ENCODE data around the gene OSBPL10. TPM values are rescaled to one million over a fixed set of nuclear protein-coding genes. Genes with fewer than 3 reads are reported as not detected.

Gene OSBPL10
- total RNA-seq, 1 donor from 2014 or later, result 20.5 TPM

DNA sequence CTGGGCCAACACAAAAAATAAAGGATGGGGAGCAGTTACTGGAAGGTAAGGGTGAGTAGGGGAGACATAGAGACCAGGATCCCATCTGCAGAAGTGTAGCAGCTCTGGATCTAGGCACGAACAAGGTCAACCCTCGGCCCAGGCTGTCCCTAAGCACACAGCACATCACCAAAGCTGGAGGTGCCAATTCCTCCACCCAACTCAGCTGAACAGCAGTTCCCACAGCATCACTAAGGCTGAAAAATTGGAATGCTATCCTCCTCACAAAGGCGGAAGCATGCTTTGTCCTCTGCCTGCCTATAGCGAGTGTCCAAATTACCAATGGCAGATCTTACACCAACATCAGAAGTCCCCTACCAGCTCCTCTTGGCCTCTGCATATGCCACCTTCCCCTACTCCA lies 33.9 kb downstream of the OSBPL10 start:
- no peak for FAIRE-seq
- TF ChIP-seq, protein P1, sequence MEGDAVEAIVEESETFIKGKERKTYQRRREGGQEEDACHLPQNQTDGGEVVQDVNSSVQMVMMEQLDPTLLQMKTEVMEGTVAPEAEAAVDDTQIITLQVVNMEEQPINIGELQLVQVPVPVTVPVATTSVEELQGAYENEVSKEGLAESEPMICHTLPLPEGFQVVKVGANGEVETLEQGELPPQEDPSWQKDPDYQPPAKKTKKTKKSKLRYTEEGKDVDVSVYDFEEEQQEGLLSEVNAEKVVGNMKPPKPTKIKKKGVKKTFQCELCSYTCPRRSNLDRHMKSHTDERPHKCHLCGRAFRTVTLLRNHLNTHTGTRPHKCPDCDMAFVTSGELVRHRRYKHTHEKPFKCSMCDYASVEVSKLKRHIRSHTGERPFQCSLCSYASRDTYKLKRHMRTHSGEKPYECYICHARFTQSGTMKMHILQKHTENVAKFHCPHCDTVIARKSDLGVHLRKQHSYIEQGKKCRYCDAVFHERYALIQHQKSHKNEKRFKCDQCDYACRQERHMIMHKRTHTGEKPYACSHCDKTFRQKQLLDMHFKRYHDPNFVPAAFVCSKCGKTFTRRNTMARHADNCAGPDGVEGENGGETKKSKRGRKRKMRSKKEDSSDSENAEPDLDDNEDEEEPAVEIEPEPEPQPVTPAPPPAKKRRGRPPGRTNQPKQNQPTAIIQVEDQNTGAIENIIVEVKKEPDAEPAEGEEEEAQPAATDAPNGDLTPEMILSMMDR (IDR thresholded peaks at IDR 0.05; ENCODE audit: insufficient read depth, low read length, severe bottlenecking), result no peak
- no peak for DNase-seq (ENCODE audit: low read depth)
- H3K36me3 ChIP-seq (ENCODE audit: control insufficient read depth, insufficient read depth, low read length), result no peaks in the 10 kb centered on the region
- no peak overlapping the region for H3K4me3 ChIP-seq (ENCODE audit: low read depth, low read length)
- H3K27me3 ChIP-seq (ENCODE audit: control insufficient read depth, insufficient read depth, low read length), result no peaks in the 10 kb centered on the region

DNA sequence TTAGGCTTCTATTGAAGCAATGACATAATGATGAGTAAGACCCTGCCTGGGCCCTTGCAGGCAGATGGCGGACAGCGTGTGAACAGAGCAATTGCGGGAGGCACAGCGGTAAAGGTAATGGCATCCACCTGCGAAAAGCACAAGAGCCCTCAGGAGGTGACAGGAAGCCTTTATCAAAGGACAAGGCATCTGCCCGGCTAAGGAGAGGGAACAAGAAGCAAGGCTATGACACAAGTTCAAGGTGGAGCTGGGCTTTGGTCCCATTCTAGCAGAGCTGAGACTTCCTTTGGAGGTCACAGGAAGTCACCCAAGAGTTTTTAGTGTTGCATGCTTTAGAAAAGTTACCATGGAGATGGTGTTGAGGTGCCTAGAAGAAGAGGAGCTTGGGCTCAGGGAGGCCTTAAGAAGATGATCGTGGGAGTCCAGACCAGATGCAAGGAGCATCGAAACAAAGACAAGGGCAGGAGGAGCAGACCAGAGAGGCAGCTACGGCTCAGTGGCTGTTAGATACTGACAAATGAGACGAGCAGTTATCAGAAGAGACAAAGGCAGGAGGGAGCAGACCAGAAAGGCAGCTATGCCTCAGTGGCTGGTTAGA lies 34.5 kb downstream of the OSBPL10 start:
- DNase-seq (ENCODE audit: low read depth) (peak; percentile 33), FAIRE-seq (no peak)
- TF ChIP-seq, protein P1 (IDR thresholded peaks at IDR 0.05; ENCODE audit: insufficient read depth, low read length, severe bottlenecking), result no peak

DNA sequence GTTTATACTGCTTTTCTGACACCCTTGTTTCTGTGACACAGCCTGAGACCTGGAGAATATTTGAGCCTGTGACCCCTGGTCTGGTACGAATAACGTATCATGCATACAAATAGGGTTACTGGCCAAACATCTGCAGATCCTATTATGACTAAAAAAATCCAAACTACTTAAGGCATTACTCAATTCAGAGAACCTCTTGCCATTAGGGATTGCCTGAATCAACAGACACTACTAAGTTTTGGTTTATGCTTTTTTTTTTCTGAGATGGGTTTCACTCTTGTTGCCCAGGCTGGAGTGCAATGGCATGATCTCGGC lies 35.4 kb downstream of the OSBPL10 start:
- Histone ChIP-seq H3K27me3 (ENCODE audit: control insufficient read depth, insufficient read depth, low read length) (no peaks in the 10 kb centered on the region), H3K36me3 (ENCODE audit: control insufficient read depth, insufficient read depth, low read length) (no peaks in the 10 kb centered on the region), H3K4me3 (ENCODE audit: low read depth, low read length) (no peak overlapping the region)
- TF ChIP-seq, protein P1 (IDR thresholded peaks at IDR 0.05; ENCODE audit: insufficient read depth, low read length, severe bottlenecking), result no peak
- DNase-seq (ENCODE audit: low read depth) (no peak), FAIRE-seq (no peak)

More for the DNA sequence above, 34.5 kb downstream of the OSBPL10 start:
- Histone ChIP-seq H3K4me3 (ENCODE audit: low read depth, low read length) (no peak overlapping the region), H3K27me3 (ENCODE audit: control insufficient read depth, insufficient read depth, low read length) (no peaks in the 10 kb centered on the region), H3K36me3 (ENCODE audit: control insufficient read depth, insufficient read depth, low read length) (no peaks in the 10 kb centered on the region)

DNA sequence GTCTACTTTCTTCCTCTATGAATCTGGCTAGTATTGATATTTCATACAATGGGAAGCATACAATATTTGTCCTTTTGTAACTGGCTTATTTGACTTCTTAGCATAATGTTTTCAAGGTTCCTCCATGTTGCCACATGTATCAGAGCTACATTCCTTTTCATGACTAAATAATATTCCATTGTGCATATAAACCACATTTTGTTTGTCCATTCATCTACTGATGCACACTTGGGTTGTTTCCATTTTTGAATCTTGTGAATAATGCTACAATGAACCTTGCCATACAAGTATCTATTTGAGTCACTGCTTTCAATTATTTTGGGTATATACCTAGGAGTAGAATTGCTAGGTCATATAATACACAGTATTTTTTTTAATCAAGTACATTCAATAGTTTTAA lies 38.0 kb downstream of the OSBPL10 start:
- FAIRE-seq, result no peak

DNA sequence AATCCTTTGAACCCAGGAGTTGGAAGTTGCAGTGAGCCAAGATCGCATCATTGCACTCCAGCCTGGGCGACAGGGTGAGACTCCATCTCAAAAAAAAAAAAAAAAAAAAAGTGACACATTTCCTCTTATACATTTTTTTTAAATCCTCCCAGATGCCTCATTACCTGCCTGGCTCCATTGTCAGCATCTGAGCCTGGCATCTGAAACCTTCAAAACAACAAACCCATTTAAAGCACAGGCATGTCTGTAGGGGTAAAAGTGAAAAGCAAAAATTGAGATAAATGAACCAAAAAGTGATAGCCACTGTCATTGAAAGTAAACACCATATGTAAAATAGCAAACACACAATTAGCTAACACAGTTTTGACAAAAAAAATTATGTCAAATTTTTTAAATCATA lies 38.6 kb downstream of the OSBPL10 start:
- TF ChIP-seq, protein P1 (IDR thresholded peaks at IDR 0.05; ENCODE audit: insufficient read depth, low read length, severe bottlenecking), result no peak
- no peak for FAIRE-seq

More for the DNA sequence above, 38.0 kb downstream of the OSBPL10 start:
- H3K4me3 ChIP-seq (ENCODE audit: low read depth, low read length), result no peak overlapping the region
- H3K27me3 ChIP-seq (ENCODE audit: control insufficient read depth, insufficient read depth, low read length), result no peaks in the 10 kb centered on the region
- peak; percentile 17 for DNase-seq (ENCODE audit: low read depth)
- H3K36me3 ChIP-seq (ENCODE audit: control insufficient read depth, insufficient read depth, low read length), result no peaks in the 10 kb centered on the region
- TF ChIP-seq, protein P1 (IDR thresholded peaks at IDR 0.05; ENCODE audit: insufficient read depth, low read length, severe bottlenecking), result no peak

DNA sequence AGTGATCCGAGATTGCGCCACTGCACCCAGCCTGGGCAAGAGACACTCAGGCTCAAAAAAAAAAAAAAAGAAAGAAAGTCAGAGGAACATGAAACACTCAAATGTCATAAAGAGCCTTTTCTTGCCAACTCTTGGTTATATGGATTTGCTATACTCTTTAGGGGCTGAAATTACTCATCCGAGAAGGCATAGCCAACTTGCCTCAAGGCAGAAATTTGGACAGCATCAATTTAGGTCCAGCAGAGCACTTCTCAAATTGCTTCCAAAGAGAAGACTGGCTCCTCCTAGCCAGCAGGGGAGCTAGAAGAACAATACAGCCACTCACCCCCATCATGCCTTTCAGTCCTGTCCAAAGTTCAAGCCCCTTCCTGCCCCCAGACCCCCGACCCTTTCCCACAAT lies 43.8 kb downstream of the OSBPL10 start:
- H3K27me3 ChIP-seq (ENCODE audit: control insufficient read depth, insufficient read depth, low read length), result no peaks in the 10 kb centered on the region
- no peak overlapping the region for H3K4me3 ChIP-seq (ENCODE audit: low read depth, low read length)
- H3K36me3 ChIP-seq (ENCODE audit: control insufficient read depth, insufficient read depth, low read length), result no peaks in the 10 kb centered on the region
- DNase-seq (ENCODE audit: low read depth), result peak; percentile 31
- TF ChIP-seq, protein P1 (IDR thresholded peaks at IDR 0.05; ENCODE audit: insufficient read depth, low read length, severe bottlenecking), result no peak
- no peak for FAIRE-seq

More for the DNA sequence above, 38.6 kb downstream of the OSBPL10 start:
- Histone ChIP-seq H3K36me3 (ENCODE audit: control insufficient read depth, insufficient read depth, low read length) (no peaks in the 10 kb centered on the region), H3K27me3 (ENCODE audit: control insufficient read depth, insufficient read depth, low read length) (no peaks in the 10 kb centered on the region), H3K4me3 (ENCODE audit: low read depth, low read length) (no peak overlapping the region)
- peak; percentile 33 for DNase-seq (ENCODE audit: low read depth)
